HL-60 (cell line): ENCODE data around the gene UBXN10.

Experiments
- DNase-seq, 2 experiments: peaks; one replicate each; pipeline ENCODE4 v3.0.0-alpha.2; 2010 to 2020; ENCODE audit warnings: low read depth in 1 of 2, low spot score in 1 of 2
- H3K27ac ChIP-seq: fragments of 250-450 bp; sonication (Bioruptor Pico); replicated peaks from 2 replicates; pipeline ENCODE4 v1.5.1; 2020; ENCODE audit warnings: mild to moderate bottlenecking, moderate library complexity
- H3K27me3 ChIP-seq: fragments of 250-450 bp; sonication (Bioruptor Pico); 2 replicates; pipeline ENCODE4 v1.5.1; 2021; ENCODE audit warnings: mild to moderate bottlenecking, moderate library complexity; ENCODE audit not compliant: insufficient read depth, poor library complexity, severe bottlenecking
- H3K4me3 ChIP-seq: replicated peaks from 2 replicates; pipeline ENCODE4 v1.5.1; 2011; ENCODE audit warnings: mild to moderate bottlenecking, control low read depth, low read length; ENCODE audit not compliant: insufficient read depth
- GABPA ChIP-seq: IDR thresholded peaks from 2 replicates; pipeline ENCODE4 v1.6.1; 2012; ENCODE audit warnings: low read depth
- POLR2AphosphoS5 ChIP-seq: IDR thresholded peaks from 2 replicates; pipeline ENCODE4 v1.6.1; 2012; ENCODE audit warnings: low read depth
- SPI1 ChIP-seq: IDR thresholded peaks from 2 replicates; pipeline ENCODE4 v1.6.1; 2012; ENCODE audit warnings: low read depth, mild to moderate bottlenecking, borderline replicate concordance
- TF ChIP-seq, protein P1 (sequence below): IDR thresholded peaks from 2 replicates; pipeline ENCODE4 v1.6.1; 2012; ENCODE audit warnings: low read depth; ENCODE audit not compliant: insufficient replicate concordance
- TF ChIP-seq, protein P2 (sequence below): IDR thresholded peaks from one replicate; pipeline ENCODE4 v1.5.1; 2011; ENCODE audit warnings: low read length, control low read depth, inconsistent platforms; ENCODE audit not compliant: insufficient read depth

The UBXN10 gene

DNA sequence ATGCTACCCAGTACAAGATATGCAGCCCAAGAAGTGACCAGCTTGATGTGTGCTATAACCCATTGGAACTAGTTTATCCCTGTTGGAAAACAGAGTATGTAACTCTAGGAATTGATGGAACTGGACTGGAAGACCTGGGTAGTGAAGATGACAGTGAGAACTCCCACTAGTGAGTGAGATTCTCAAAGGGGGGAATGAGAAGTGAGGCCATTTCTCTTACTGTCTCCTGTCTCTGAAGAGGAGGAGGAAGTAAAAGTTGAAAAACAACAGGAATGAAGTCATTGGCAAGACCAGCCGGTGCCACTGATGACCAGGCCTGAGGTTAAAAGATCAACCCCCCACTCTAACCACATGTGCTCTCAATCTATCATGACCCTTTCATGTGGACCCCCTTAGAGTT lies 25.9 kb upstream of the UBXN10 start:
- no peak for DNase-seq
- H3K27ac ChIP-seq: no peak overlapping the region
- H3K4me3 ChIP-seq: no peak overlapping the region
- TF ChIP-seq, protein P1, sequence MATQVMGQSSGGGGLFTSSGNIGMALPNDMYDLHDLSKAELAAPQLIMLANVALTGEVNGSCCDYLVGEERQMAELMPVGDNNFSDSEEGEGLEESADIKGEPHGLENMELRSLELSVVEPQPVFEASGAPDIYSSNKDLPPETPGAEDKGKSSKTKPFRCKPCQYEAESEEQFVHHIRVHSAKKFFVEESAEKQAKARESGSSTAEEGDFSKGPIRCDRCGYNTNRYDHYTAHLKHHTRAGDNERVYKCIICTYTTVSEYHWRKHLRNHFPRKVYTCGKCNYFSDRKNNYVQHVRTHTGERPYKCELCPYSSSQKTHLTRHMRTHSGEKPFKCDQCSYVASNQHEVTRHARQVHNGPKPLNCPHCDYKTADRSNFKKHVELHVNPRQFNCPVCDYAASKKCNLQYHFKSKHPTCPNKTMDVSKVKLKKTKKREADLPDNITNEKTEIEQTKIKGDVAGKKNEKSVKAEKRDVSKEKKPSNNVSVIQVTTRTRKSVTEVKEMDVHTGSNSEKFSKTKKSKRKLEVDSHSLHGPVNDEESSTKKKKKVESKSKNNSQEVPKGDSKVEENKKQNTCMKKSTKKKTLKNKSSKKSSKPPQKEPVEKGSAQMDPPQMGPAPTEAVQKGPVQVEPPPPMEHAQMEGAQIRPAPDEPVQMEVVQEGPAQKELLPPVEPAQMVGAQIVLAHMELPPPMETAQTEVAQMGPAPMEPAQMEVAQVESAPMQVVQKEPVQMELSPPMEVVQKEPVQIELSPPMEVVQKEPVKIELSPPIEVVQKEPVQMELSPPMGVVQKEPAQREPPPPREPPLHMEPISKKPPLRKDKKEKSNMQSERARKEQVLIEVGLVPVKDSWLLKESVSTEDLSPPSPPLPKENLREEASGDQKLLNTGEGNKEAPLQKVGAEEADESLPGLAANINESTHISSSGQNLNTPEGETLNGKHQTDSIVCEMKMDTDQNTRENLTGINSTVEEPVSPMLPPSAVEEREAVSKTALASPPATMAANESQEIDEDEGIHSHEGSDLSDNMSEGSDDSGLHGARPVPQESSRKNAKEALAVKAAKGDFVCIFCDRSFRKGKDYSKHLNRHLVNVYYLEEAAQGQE: no peak
- TF ChIP-seq GABPA (no peak), SPI1 (no peak), POLR2AphosphoS5 (no peak)
- TF ChIP-seq, protein P2, sequence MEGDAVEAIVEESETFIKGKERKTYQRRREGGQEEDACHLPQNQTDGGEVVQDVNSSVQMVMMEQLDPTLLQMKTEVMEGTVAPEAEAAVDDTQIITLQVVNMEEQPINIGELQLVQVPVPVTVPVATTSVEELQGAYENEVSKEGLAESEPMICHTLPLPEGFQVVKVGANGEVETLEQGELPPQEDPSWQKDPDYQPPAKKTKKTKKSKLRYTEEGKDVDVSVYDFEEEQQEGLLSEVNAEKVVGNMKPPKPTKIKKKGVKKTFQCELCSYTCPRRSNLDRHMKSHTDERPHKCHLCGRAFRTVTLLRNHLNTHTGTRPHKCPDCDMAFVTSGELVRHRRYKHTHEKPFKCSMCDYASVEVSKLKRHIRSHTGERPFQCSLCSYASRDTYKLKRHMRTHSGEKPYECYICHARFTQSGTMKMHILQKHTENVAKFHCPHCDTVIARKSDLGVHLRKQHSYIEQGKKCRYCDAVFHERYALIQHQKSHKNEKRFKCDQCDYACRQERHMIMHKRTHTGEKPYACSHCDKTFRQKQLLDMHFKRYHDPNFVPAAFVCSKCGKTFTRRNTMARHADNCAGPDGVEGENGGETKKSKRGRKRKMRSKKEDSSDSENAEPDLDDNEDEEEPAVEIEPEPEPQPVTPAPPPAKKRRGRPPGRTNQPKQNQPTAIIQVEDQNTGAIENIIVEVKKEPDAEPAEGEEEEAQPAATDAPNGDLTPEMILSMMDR: no peak
- H3K27me3 ChIP-seq: no peaks in the 10 kb centered on the region

DNA sequence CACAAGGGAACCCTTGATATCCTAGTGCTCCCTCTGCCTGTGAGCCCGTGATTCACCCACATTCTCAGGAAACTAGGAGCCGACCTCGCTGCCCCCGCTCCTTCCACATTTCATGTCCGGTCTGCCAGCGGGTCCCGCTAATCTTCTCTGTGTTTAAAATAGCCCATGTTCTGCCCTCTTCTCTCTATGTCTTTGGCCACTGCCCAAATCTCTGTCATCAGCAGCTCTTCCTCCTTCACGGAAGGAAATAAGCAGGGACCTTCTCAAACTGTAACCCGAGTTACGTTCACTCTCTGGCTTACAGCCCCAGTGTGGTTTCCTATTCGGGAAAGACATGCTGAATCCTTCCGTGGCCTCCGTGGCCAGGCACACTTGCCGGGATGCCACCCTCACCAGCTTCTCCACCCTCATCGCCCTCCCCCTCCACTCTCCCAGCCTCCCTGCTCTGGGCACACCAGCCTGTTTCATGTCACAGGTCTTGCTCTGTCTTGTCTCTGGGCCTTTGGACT lies 21.1 kb upstream of the UBXN10 start:
- DNase-seq: peak in 1 of 2 experiments; percentile 22
- TF ChIP-seq, protein P2: no peak
- TF ChIP-seq POLR2AphosphoS5: no peak; the same call in 1 of the 2 replicates
- H3K27me3 ChIP-seq: no peaks in the 10 kb centered on the region
- no peak overlapping the region for H3K27ac ChIP-seq
- H3K4me3 ChIP-seq: no peak overlapping the region

DNA sequence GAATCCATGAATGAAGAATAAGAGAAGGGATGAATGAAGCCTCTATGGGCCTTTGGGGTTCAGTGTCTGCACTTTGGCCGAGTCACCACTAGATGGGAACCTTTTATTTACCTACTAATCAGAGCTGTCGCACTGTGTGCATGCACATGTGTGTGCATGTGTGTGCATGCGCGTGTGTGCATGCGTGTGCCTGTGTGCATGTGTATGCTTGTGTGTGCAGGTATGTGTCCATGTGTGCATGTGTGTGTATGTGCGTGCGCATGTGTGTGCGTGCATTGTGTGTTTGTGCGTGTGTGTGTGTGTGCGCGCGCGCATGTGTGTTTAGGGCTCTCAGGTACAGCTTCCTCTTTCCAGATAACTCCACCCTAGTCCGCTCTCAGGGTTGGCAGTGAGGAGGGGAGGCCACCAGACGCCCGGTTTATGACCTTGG lies 20.4 kb upstream of the UBXN10 start:
- TF ChIP-seq SPI1 (peak; percentile 62; the same call in 1 of the 2 replicates), POLR2AphosphoS5 (peak; percentile 73; the same call in 1 of the 2 replicates)
- TF ChIP-seq, protein P1: no peak
- TF ChIP-seq, protein P2: peak; percentile 29
- peak; percentile 92 to 94 for DNase-seq
- H3K27me3 ChIP-seq: no peaks in the 10 kb centered on the region
- no peak overlapping the region for H3K4me3 ChIP-seq
- peak overlapping the region; percentile 47 for H3K27ac ChIP-seq

DNA sequence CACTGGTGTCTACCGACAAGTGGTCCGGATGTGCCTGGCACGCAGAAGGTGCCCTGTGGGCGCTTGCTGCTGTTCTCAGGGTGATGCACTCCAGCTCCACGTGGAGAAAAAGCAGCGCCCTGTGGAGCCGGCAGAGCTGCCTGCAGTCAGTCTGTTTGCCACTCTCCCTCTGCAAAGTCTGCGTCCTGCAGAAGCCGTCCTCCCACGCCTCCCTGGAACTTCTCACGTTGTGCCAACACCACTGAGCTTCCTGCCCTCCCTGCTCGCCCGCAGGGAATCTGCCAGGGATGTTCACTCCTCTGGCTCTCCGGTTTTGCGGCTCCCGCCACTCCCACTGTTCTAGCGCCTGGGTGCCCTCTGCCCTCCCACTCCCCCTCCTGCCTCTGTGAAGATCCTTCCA lies 19.8 kb upstream of the UBXN10 start:
- H3K27ac ChIP-seq: peak overlapping the region; percentile 47
- H3K4me3 ChIP-seq: no peak overlapping the region
- no peaks in the 10 kb centered on the region for H3K27me3 ChIP-seq
- DNase-seq: peak in 1 of 2 experiments; percentile 77
- TF ChIP-seq GABPA (no peak), POLR2AphosphoS5 (no peak; the same call in 1 of the 2 replicates)
